Neuronal stem cell (in vitro differentiated cells): Measurements from ENCODE around the gene PLA2G1B.
A peak's percentile ranks its signal among the peaks of the same experiment; 100 is the strongest.

Source experiments
- DNase-seq: peaks from one replicate; pipeline ENCODE4 v3.0.0-alpha.2; 2013; ENCODE audit warnings: low spot score
- H2AFZ ChIP-seq: one replicate; pipeline ENCODE4 v1.6.1; 2013; ENCODE audit warnings: mild to moderate bottlenecking, low read length, inconsistent platforms
- H2AK5ac ChIP-seq: 2 replicates; pipeline ENCODE4 v1.6.1; 2013; ENCODE audit warnings: low read depth, mild to moderate bottlenecking, inconsistent platforms, low read length, moderate library complexity, mixed read lengths
- H2BK120ac ChIP-seq: 2 replicates; pipeline ENCODE4 v1.6.1; 2013; ENCODE audit warnings: low read depth, mild to moderate bottlenecking, inconsistent platforms, low read length, moderate library complexity, mixed read lengths
- H2BK12ac ChIP-seq: one replicate; pipeline ENCODE4 v1.6.1; 2013; ENCODE audit warnings: low read length, inconsistent platforms
- H2BK15ac ChIP-seq: 2 replicates; pipeline ENCODE4 v1.6.1; 2013; ENCODE audit warnings: mild to moderate bottlenecking, low read length, inconsistent platforms, mixed read lengths
- H2BK5ac ChIP-seq: one replicate; pipeline ENCODE4 v1.6.1; 2013; ENCODE audit warnings: inconsistent platforms, mild to moderate bottlenecking, low read length, moderate library complexity
- H3K14ac ChIP-seq: one replicate; pipeline ENCODE4 v1.6.1; 2013; ENCODE audit warnings: low read length, inconsistent platforms
- H3K18ac ChIP-seq: 2 replicates; pipeline ENCODE4 v1.6.1; 2013; ENCODE audit warnings: low read length, inconsistent platforms
- H3K23ac ChIP-seq: 2 replicates; pipeline ENCODE4 v1.6.1; 2013; ENCODE audit warnings: low read depth, mild to moderate bottlenecking, mixed read lengths, low read length, inconsistent platforms; ENCODE audit not compliant: poor library complexity
- H3K27ac ChIP-seq: replicated peaks from 3 replicates; pipeline ENCODE4 v1.5.1; 2013; ENCODE audit warnings: low read length, inconsistent platforms
- H3K27me3 ChIP-seq, 3 experiments: 2 replicates each; pipeline ENCODE4 v1.6.1; 2013; ENCODE audit warnings: low read length in 3 of 3, mild to moderate bottlenecking in 2 of 3, inconsistent platforms in 1 of 3, low read depth in 1 of 3, mixed read lengths in 1 of 3, moderate library complexity in 1 of 3; ENCODE audit not compliant: control insufficient read depth in 3 of 3, insufficient read depth in 3 of 3
- H3K36me3 ChIP-seq, 2 donors: replicated peaks in 1 of 2; 2 replicates each; pipeline ENCODE4 v1.6.1; 2013; ENCODE audit warnings: low read length in 2 of 2; ENCODE audit not compliant: control insufficient read depth in 2 of 2, insufficient read depth in 2 of 2
- H3K4ac ChIP-seq: 2 replicates; pipeline ENCODE4 v1.6.1; 2013; ENCODE audit warnings: inconsistent platforms, mild to moderate bottlenecking, low read length, moderate library complexity
- H3K4me1 ChIP-seq, 2 donors: 1 replicate in 1 of 2; 2 replicates in 1 of 2; pipeline ENCODE4 v1.6.1; 2013; ENCODE audit warnings: low read length in 2 of 2, low read depth in 1 of 2; ENCODE audit not compliant: control insufficient read depth in 2 of 2, insufficient read depth in 1 of 2
- H3K4me2 ChIP-seq: one replicate; pipeline ENCODE4 v1.6.1; 2013; ENCODE audit warnings: mild to moderate bottlenecking, low read length, inconsistent platforms; ENCODE audit not compliant: insufficient read depth, poor library complexity, severe bottlenecking
- H3K4me3 ChIP-seq, 2 donors: 2 replicates each; pipeline ENCODE4 v1.5.1; 2013; ENCODE audit warnings: low read length in 2 of 2, mild to moderate bottlenecking in 2 of 2, inconsistent platforms in 1 of 2, moderate library complexity in 1 of 2
- H3K79me1 ChIP-seq: one replicate; pipeline ENCODE4 v1.6.1; 2013; ENCODE audit warnings: low read depth, mild to moderate bottlenecking, inconsistent platforms, low read length, moderate library complexity
- H3K9ac ChIP-seq: one replicate; pipeline ENCODE4 v1.6.1; 2013; ENCODE audit warnings: mild to moderate bottlenecking, low read depth, low read length, inconsistent platforms; ENCODE audit not compliant: poor library complexity
- H3K9me3 ChIP-seq, 2 donors: replicated peaks in 1 of 2; 2 replicates each; pipeline versions ENCODE3 to v1.6.1; 2013; ENCODE audit warnings: low read length in 2 of 2, mild to moderate bottlenecking in 2 of 2, inconsistent platforms in 1 of 2, low read depth in 1 of 2, mixed read lengths in 1 of 2, moderate library complexity in 1 of 2; ENCODE audit not compliant: control insufficient read depth in 2 of 2, insufficient read depth in 1 of 2
- H4K8ac ChIP-seq: one replicate; pipeline ENCODE4 v1.6.1; 2013; ENCODE audit warnings: low read depth, mild to moderate bottlenecking, inconsistent platforms, low read length, moderate library complexity
- H4K91ac ChIP-seq: one replicate; pipeline ENCODE4 v1.6.1; 2013; ENCODE audit warnings: low read length, low read depth, mild to moderate bottlenecking, inconsistent platforms; ENCODE audit not compliant: poor library complexity
- WGBS, 2 donors: extraction: QIAGEN DNeasy Blood & Tissue Kit; methylation state at CpG; one replicate each; pipeline ENCODE4 v1.1.7; 2013; ENCODE audit warnings: missing lambda C conversion rate in 2 of 2, mixed read lengths in 1 of 2; ENCODE audit not compliant: insufficient read length in 2 of 2, insufficient replicate concordance in 1 of 2; ENCODE audit errors: extremely low coverage in 2 of 2; 5-methylcytosine and 5-hydroxymethylcytosine counted together

The PLA2G1B gene

GRCh38 chr12:120286768-120287490 lies 40.6 kb downstream of the PLA2G1B start:
- Histone ChIP-seq H3K9me3 (no peaks in the 10 kb centered on the region), H3K14ac (no peak overlapping the region), H4K8ac (no peak overlapping the region), H2AFZ (no peak overlapping the region), H3K4me3 (no peak overlapping the region), H3K27ac (no peak overlapping the region), H3K4me2 (no peak overlapping the region), H2BK5ac (no peak overlapping the region), H3K4me1 (peaks cover 2 to 5% of the 10 kb centered on the region in 2 donors), H2AK5ac (no peak overlapping the region), H3K27me3 (no peaks in the 10 kb centered on the region), H3K23ac (no peak overlapping the region), H3K18ac (no peak overlapping the region), H3K9ac (no peak overlapping the region), H3K36me3 (no peaks in the 10 kb centered on the region), H3K79me1 (no peaks in the 10 kb centered on the region), H2BK15ac (no peak overlapping the region), H3K4ac (no peak overlapping the region), H4K91ac (no peak overlapping the region), H2BK12ac (no peak overlapping the region), H2BK120ac (no peak overlapping the region)
- no peak for DNase-seq
- no CpG with 5 or more reads among the region's 7 CpGs for WGBS, 2 donors

- H3K14ac ChIP-seq, result no peak overlapping the region
- H3K4me2 ChIP-seq, result no peak overlapping the region
- no peaks in the 10 kb centered on the region for H3K27me3 ChIP-seq
- H3K9ac ChIP-seq, result no peak overlapping the region
- no peak overlapping the region for H3K18ac ChIP-seq
- H2BK120ac ChIP-seq, result no peak overlapping the region
- no peaks in the 10 kb centered on the region for H3K9me3 ChIP-seq
- no peak overlapping the region for H4K8ac ChIP-seq
- H3K79me1 ChIP-seq, result no peaks in the 10 kb centered on the region
- H2AK5ac ChIP-seq, result no peak overlapping the region
- no peak overlapping the region for H4K91ac ChIP-seq
- no peak overlapping the region for H3K23ac ChIP-seq
- no peak overlapping the region for H2BK5ac ChIP-seq
- WGBS, 2 donors, result no CpG with 5 or more reads among the region's 3 CpGs
- no peak overlapping the region for H3K27ac ChIP-seq
- no peak overlapping the region for H3K4me3 ChIP-seq
- DNase-seq, result no peak
- no peaks in the 10 kb centered on the region for H3K36me3 ChIP-seq
- peaks cover 0 to 4% of the 10 kb centered on the region in 2 donors for H3K4me1 ChIP-seq
- H2BK15ac ChIP-seq, result no peak overlapping the region
- H3K4ac ChIP-seq, result no peak overlapping the region
- no peak overlapping the region for H2AFZ ChIP-seq
- no peak overlapping the region for H2BK12ac ChIP-seq
Measured at GRCh38 chr12:120284381-120284780, 43.2 kb downstream of the PLA2G1B start.

GRCh38 chr12:120283318-120283717 lies 44.3 kb downstream of the PLA2G1B start:
- no peak overlapping the region for H2BK12ac ChIP-seq
- no peak for DNase-seq
- no peak overlapping the region for H4K91ac ChIP-seq
- peak overlapping the region; percentile 13 for H2AFZ ChIP-seq
- no peak overlapping the region for H2BK15ac ChIP-seq
- no peaks in the 10 kb centered on the region for H3K36me3 ChIP-seq
- no peak overlapping the region for H3K4ac ChIP-seq
- H3K79me1 ChIP-seq, result no peaks in the 10 kb centered on the region
- H3K27me3 ChIP-seq, result no peaks in the 10 kb centered on the region
- no peak overlapping the region for H2BK120ac ChIP-seq
- no peak overlapping the region for H3K23ac ChIP-seq
- no peak overlapping the region for H4K8ac ChIP-seq
- H3K9me3 ChIP-seq, result peaks cover 0 to 2% of the 10 kb centered on the region in 2 donors
- no peak overlapping the region for H2AK5ac ChIP-seq
- WGBS, 2 donors, result no CpG with 5 or more reads among the region's 7 CpGs
- H3K27ac ChIP-seq, result no peak overlapping the region
- no peak overlapping the region for H3K4me2 ChIP-seq
- peak overlapping the region; percentile 28 for H3K18ac ChIP-seq
- H3K9ac ChIP-seq, result no peak overlapping the region
- peaks cover 0 to 4% of the 10 kb centered on the region in 2 donors for H3K4me1 ChIP-seq
- no peak overlapping the region for H3K4me3 ChIP-seq
- no peak overlapping the region for H2BK5ac ChIP-seq
- no peak overlapping the region for H3K14ac ChIP-seq

GRCh38 chr12:120278137-120279069 lies 49.2 kb downstream of the PLA2G1B start:
- Histone ChIP-seq H2BK120ac (no peak overlapping the region), H2AFZ (no peak overlapping the region), H3K27ac (no peak overlapping the region), H3K4me1 (peaks cover 0 to under 1% of the 10 kb centered on the region in 2 donors), H3K4ac (no peak overlapping the region), H4K8ac (no peak overlapping the region), H3K18ac (peak overlapping the region; percentile 38), H3K4me2 (no peak overlapping the region), H3K23ac (no peak overlapping the region), H2BK15ac (no peak overlapping the region), H2BK5ac (no peak overlapping the region), H3K9ac (no peak overlapping the region), H3K4me3 (peak overlapping the region in 1 of 2 donors; percentile 64), H3K9me3 (peaks cover 0 to 2% of the 10 kb centered on the region in 2 donors), H3K79me1 (no peaks in the 10 kb centered on the region), H3K14ac (no peak overlapping the region), H3K27me3 (no peaks in the 10 kb centered on the region), H2BK12ac (peak overlapping the region; percentile 22), H3K36me3 (no peaks in the 10 kb centered on the region), H2AK5ac (no peak overlapping the region), H4K91ac (no peak overlapping the region)
- no peak for DNase-seq
- no CpG with 5 or more reads among the region's 57 CpGs for WGBS, 2 donors
